ENCODE results near the gene URB1.

- TF ChIP-seq, protein P1, sequence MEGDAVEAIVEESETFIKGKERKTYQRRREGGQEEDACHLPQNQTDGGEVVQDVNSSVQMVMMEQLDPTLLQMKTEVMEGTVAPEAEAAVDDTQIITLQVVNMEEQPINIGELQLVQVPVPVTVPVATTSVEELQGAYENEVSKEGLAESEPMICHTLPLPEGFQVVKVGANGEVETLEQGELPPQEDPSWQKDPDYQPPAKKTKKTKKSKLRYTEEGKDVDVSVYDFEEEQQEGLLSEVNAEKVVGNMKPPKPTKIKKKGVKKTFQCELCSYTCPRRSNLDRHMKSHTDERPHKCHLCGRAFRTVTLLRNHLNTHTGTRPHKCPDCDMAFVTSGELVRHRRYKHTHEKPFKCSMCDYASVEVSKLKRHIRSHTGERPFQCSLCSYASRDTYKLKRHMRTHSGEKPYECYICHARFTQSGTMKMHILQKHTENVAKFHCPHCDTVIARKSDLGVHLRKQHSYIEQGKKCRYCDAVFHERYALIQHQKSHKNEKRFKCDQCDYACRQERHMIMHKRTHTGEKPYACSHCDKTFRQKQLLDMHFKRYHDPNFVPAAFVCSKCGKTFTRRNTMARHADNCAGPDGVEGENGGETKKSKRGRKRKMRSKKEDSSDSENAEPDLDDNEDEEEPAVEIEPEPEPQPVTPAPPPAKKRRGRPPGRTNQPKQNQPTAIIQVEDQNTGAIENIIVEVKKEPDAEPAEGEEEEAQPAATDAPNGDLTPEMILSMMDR (IDR thresholded peaks at IDR 0.05; ENCODE audit: low read length), result no peak
- no peak for TF ChIP-seq EZH2 (IDR thresholded peaks at IDR 0.05; ENCODE audit: borderline replicate concordance, low read length)
Measured at GRCh38 chr21:32371913-32372314, 20.9 kb downstream of the URB1 start.
